ENCODE results near the gene GLMN.

- TF ChIP-seq CTCF (IDR thresholded peaks at IDR 0.05) (no peak), ZFX (IDR thresholded peaks at IDR 0.05; ENCODE audit: borderline replicate concordance) (no peak)
Measured at GRCh38 chr1:92244376-92244775, 54.4 kb downstream of the GLMN start.
